ENCODE results near the gene TRAF1.
A peak's percentile ranks its signal among the peaks of the same experiment; 100 is the strongest.

- TF ChIP-seq ZSCAN29 (IDR thresholded peaks at IDR 0.05) (no peak), CTCF (IDR thresholded peaks at IDR 0.05 in 2 of 3, conservative IDR thresholded peaks at IDR 0.05 in 1 of 3; ENCODE audit: control insufficient read depth in 2 of 3, extremely low read depth in 1 of 3, insufficient read depth in 1 of 3, low read depth in 3 of 3, low read length in 3 of 3) (peak; percentile 90 to 96 (median 90)), NR2F1 (conservative IDR thresholded peaks at IDR 0.05) (no peak), CREB1 (IDR thresholded peaks at IDR 0.05; ENCODE audit: low read depth) (no peak), STAT3 (IDR thresholded peaks at IDR 0.05; ENCODE audit: low read depth, low read length) (no peak), FOXK2 (IDR thresholded peaks at IDR 0.05) (no peak), POLR2AphosphoS5 (IDR thresholded peaks at IDR 0.05; ENCODE audit: low read length) (no peak), NFYA (IDR thresholded peaks at IDR 0.05; ENCODE audit: borderline replicate concordance, low read depth, low read length) (no peak), ATF7 (IDR thresholded peaks at IDR 0.05; ENCODE audit: low read depth) (no peak), NFIC (IDR thresholded peaks at IDR 0.05; ENCODE audit: low read depth, low read length) (no peak), BACH1 (IDR thresholded peaks at IDR 0.05; ENCODE audit: borderline replicate concordance) (no peak), GATAD2B (conservative IDR thresholded peaks at IDR 0.05; ENCODE audit: low read depth) (no peak; the same call in 1 of the 2 replicates), RFX5 (IDR thresholded peaks at IDR 0.05; ENCODE audit: low read depth, low read length) (no peak)
These were observed 9.6 kb upstream of the TRAF1 start for GRCh38 chr9:120936011-120936763.
